Measurements from ENCODE around the gene MAD1L1. TPM values are rescaled to one million over a fixed set of nuclear protein-coding genes. Genes with fewer than 3 reads are reported as not detected.

The MAD1L1 gene
- total and polyA plus RNA-seq, 2 of the 13 experiments (the other 11 are each of a cell fraction or from before 2014, with no cell fraction given): 17.4 to 64.7 TPM

DNA sequence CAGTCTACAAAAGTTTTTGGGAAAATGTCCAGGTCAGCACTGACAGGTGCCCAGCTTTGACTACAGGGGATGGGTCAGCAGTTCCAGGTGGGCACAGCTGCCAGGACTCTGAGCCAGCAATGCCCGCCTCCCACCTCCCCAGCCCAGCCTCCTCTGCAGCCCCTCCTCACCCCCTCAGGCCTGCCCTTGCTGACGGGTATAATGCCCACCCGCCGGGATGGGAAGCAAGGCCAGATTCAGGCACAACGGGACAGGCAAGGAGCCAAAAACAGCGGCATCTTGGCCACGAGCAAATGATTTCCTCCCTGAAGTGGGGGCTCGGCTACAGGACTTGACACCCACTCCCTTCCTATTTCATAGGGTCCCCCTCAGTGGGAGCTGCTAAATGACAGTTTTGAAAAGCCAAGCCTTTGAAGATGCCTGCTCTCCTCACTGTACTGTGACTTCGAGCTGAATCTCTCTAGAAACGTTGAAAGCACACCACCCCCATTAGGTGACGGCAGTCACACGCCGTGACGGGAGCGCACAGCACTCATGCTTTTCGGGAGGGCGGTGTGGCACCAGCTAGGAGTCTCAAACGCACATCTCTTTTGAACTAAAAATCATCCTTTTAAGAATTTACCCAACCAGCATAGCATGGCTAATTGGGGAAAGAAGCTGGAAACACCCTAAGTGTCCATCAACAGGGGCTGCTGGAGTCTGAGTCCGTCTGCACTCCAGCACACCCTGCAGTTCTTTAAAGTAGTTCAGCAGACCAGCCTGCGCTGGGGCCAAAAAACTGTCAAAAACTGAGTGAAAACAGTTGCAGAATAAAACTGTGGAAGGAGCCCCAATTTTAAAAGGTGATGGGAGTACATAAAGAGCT is 29.6 kb downstream of the MAD1L1 start:
- no peaks in the 10 kb centered on the region for H4K20me1 ChIP-seq (ENCODE audit: insufficient read depth, low read length)
- TF ChIP-seq CHCHD3 (CRISPR knock-in tag; IDR thresholded peaks at IDR 0.05): no peak
- no peak for TF ChIP-seq EP300 (IDR thresholded peaks at IDR 0.05; ENCODE audit: low read depth in 2 of 2, low read length in 2 of 2)
- TF ChIP-seq EP300 (CRISPR knock-in tag; IDR thresholded peaks at IDR 0.05; ENCODE audit: borderline replicate concordance): no peak
- TF ChIP-seq, protein P1, sequence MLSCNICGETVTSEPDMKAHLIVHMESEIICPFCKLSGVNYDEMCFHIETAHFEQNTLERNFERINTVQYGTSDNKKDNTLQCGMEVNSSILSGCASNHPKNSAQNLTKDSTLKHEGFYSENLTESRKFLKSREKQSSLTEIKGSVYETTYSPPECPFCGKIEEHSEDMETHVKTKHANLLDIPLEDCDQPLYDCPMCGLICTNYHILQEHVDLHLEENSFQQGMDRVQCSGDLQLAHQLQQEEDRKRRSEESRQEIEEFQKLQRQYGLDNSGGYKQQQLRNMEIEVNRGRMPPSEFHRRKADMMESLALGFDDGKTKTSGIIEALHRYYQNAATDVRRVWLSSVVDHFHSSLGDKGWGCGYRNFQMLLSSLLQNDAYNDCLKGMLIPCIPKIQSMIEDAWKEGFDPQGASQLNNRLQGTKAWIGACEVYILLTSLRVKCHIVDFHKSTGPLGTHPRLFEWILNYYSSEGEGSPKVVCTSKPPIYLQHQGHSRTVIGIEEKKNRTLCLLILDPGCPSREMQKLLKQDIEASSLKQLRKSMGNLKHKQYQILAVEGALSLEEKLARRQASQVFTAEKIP (CRISPR knock-in tag; IDR thresholded peaks at IDR 0.05; ENCODE audit: borderline replicate concordance): no peak
- TF ChIP-seq TP53 (CRISPR knock-in tag; conservative IDR thresholded peaks at IDR 0.05): no peak
- TF ChIP-seq, protein P2, sequence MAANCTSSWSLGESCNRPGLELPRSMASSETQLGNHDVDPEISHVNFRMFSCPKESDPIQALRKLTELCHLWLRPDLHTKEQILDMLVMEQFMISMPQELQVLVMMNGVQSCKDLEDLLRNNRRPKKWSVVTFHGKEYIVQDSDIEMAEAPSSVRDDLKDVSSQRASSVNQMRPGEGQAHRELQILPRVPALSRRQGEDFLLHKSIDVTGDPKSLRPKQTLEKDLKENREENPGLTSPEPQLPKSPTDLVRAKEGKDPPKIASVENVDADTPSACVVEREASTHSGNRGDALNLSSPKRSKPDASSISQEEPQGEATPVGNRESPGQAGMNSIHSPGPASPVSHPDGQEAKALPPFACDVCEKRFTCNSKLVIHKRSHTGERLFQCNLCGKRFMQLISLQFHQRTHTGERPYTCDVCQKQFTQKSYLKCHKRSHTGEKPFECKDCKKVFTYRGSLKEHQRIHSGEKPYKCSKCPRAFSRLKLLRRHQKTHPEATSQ (CRISPR knock-in tag; IDR thresholded peaks at IDR 0.05; ENCODE audit: borderline replicate concordance): no peak
- TF ChIP-seq FOXK1 (CRISPR knock-in tag; IDR thresholded peaks at IDR 0.05; ENCODE audit: borderline replicate concordance, low read depth): no peak
- no peak for TF ChIP-seq ZNF230 (CRISPR knock-in tag; IDR thresholded peaks at IDR 0.05)
- TF ChIP-seq HDAC1 (CRISPR knock-in tag; IDR thresholded peaks at IDR 0.05): no peak
- TF ChIP-seq ZNF550 (CRISPR knock-in tag; IDR thresholded peaks at IDR 0.05; ENCODE audit: borderline replicate concordance): no peak
- H3K9ac ChIP-seq (ENCODE audit: insufficient read depth, low read depth, low read length): no peak overlapping the region
- no peak for ATAC-seq
- no peaks in the 10 kb centered on the region for H3K4me1 ChIP-seq (ENCODE audit: insufficient read depth, low read length)
- whole genome bisulfite sequencing (ENCODE audit: low lambda C conversion rate): 97% methylated on average over 16 of the region's 20 CpGs
- FAIRE-seq: no peak
- in situ Hi-C loops (cut with HindIII; ENCODE audit: extremely low pct_ligation_motif_present, low pct_unique_long_range_greater_than_20kb): loop anchor here (25.0 kb wide), 1 partner anchor 616 kb away; no protein-coding TSS in a partner anchor
- no peaks in the 10 kb centered on the region for H3K27me3 ChIP-seq (ENCODE audit: control insufficient read depth in 1 of 2, insufficient read depth in 2 of 2, low read length in 2 of 2)
- no peak overlapping the region for H3K4me3 ChIP-seq (replicated peaks in 1 of 3; ENCODE audit: insufficient read depth in 1 of 3, low read depth in 2 of 3, low read length in 3 of 3)
- peaks cover 3% of the 10 kb centered on the region for H3K79me2 ChIP-seq (ENCODE audit: insufficient read depth, low read length)
- ChIA-PET POLR2A (no interaction called here), CTCF (ENCODE audit: low intra/inter-chr PET ratio, low total read pairs) (no interaction called here)
- no peaks in the 10 kb centered on the region for H3K9me3 ChIP-seq (ENCODE audit: low read length)
- no peak overlapping the region for H3K4me2 ChIP-seq (ENCODE audit: low read depth, low read length)
- DNase-seq (ENCODE audit: low spot score): no peak
- intact Hi-C loops (cut with micrococcal nuclease; ENCODE audit: unreplicated experiment): no loop called here
- no peak overlapping the region for H2AFZ ChIP-seq (ENCODE audit: low read length)
- peaks cover 33 to 71% of the 10 kb centered on the region in 2 experiments; a peak in 4 of 5 replicates for H3K36me3 ChIP-seq (replicated peaks in 1 of 2; ENCODE audit: control insufficient read depth in 1 of 2, insufficient read depth in 2 of 2, low read length in 2 of 2)
- no peak overlapping the region for H3K27ac ChIP-seq (ENCODE audit: extremely low read length, insufficient read depth, low read length)
- BruUV-seq (replicated peaks): no TSS peak

Data from HepG2 (cell line).